IPS-NIHi7 (cell line): Measurements from ENCODE around the gene LMOD1.
"Not testable (repeated sequence)": the region's sequence is repeated elsewhere in the genome, so short reads cannot be mapped to it uniquely, and the experiment has no call there.

ENCODE experiments used
- DNase-seq: peaks from one replicate; pipeline ENCODE4 v3.0.0; 2012; ENCODE audit warnings: mixed read lengths; ENCODE audit errors: extremely low spot score

LMOD1 gene

GRCh38 chr1:201870397-201870796, 76.0 kb downstream of the LMOD1 start:
- DNase-seq, result no peak

- no peak for DNase-seq
Observed at GRCh38 chr1:201861448-201861847, 84.9 kb downstream of the LMOD1 start.

- DNase-seq, result no peak
Observed at GRCh38 chr1:201859424-201859823, 86.9 kb downstream of the LMOD1 start.

- not testable (repeated sequence) for DNase-seq
Observed at GRCh38 chr1:201856722-201857121, 89.6 kb downstream of the LMOD1 start.

GRCh38 chr1:201851949-201852348, 94.4 kb downstream of the LMOD1 start:
- DNase-seq, result no peak

GRCh38 chr1:201850053-201850397, 96.3 kb downstream of the LMOD1 start:
- no peak for DNase-seq

- no peak for DNase-seq
Observed at GRCh38 chr1:201849372-201850052, 96.8 kb downstream of the LMOD1 start.

- no peak for DNase-seq
Observed at GRCh38 chr1:201848230-201848629, 98.1 kb downstream of the LMOD1 start.

GRCh38 chr1:201847150-201847549, 99.2 kb downstream of the LMOD1 start:
- DNase-seq, result no peak
